ENCODE results near the gene NODAL.

Gene NODAL

DNA sequence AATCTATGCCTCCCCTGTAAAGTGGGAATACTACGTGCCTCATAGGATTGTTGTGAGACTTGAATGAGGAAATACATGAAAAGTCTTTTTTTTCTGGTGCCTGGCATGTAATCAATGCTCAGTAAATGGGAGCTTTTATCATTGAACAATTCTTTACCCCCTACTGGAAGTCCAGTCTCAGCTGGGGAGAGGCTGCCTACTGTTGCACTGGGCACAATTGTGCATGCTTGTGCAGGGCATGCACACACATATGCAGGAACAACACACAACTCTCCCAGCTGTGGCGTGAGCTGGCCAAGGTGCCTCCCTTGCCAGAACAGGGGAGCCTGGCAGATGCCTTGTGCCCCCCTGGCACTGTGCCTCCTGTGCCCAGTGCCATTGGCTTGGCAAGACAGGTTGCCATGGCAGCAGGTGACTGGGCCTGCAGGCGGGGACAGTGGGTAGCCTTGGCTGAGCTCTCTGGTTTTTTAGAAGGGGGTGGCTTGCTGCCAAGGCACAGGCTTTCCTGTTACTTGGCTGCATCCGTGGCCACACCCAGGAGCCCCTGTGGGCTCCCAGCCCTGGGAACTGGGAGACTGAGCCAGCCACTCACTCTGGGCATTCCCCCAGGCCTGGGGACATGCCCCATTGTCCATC is 21.0 kb upstream of the NODAL start:
- DNase-seq (ENCODE audit: low read depth, low spot score): no peak

GRCh38 chr10:70461397-70462348 is 20.2 kb upstream of the NODAL start:
- DNase-seq (ENCODE audit: low read depth, low spot score): no peak

GRCh38 chr10:70459774-70460490 is 18.5 kb upstream of the NODAL start:
- no peak for DNase-seq (ENCODE audit: low read depth, low spot score)

GRCh38 chr10:70459061-70459773 is 17.7 kb upstream of the NODAL start:
- DNase-seq (ENCODE audit: low read depth, low spot score): no peak

- no peak for DNase-seq (ENCODE audit: low read depth, low spot score)
These were observed 17.0 kb upstream of the NODAL start for GRCh38 chr10:70458329-70459060.

GRCh38 chr10:70457759-70458305 is 16.4 kb upstream of the NODAL start:
- no peak for DNase-seq (ENCODE audit: low read depth, low spot score)

DNA sequence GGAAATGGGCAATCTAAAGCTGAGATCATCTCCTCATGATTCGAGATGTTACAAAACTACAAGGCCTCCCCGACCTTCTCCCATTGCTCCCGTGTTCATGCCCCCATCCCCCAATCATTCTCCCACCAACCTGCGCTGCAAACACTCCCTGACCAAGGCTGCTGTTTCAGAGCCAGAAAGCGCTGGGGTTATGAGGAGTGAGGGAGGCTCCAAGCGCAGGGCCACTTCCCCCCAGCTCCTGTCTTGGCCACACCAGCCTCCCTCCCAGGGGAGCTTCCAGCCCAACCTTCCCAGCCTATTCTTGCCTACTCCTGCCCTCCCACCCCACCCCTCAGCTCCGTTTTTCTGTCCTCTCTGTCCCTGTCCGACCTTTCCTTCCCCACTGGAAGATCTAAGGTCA is 14.7 kb upstream of the NODAL start:
- no peak for DNase-seq (ENCODE audit: low read depth, low spot score)

DNA sequence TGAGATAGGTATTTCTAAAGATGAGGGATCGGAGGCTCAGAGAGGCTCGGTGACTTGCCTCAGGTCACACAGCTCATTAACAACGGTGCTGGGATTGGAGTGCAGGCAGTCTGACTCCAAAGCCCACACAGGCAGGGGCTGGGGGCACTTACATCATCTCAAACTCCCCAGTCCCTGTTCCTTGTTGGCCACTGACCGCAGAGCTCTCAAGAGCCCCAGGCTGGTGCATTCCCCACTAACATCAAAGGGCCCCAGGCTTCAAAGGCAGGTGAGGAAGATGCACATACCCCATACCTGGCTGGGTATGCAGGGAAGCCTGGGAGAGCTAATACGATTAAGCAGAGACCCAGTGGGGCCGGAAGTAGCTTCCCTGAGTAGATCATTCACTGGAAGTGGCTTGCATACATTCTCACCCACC is 13.7 kb upstream of the NODAL start:
- peak; percentile 99 for DNase-seq (ENCODE audit: low read depth, low spot score)

- no peak for DNase-seq (ENCODE audit: low read depth, low spot score)
These were observed 6.8 kb upstream of the NODAL start for GRCh38 chr10:70448236-70448635.

DNA sequence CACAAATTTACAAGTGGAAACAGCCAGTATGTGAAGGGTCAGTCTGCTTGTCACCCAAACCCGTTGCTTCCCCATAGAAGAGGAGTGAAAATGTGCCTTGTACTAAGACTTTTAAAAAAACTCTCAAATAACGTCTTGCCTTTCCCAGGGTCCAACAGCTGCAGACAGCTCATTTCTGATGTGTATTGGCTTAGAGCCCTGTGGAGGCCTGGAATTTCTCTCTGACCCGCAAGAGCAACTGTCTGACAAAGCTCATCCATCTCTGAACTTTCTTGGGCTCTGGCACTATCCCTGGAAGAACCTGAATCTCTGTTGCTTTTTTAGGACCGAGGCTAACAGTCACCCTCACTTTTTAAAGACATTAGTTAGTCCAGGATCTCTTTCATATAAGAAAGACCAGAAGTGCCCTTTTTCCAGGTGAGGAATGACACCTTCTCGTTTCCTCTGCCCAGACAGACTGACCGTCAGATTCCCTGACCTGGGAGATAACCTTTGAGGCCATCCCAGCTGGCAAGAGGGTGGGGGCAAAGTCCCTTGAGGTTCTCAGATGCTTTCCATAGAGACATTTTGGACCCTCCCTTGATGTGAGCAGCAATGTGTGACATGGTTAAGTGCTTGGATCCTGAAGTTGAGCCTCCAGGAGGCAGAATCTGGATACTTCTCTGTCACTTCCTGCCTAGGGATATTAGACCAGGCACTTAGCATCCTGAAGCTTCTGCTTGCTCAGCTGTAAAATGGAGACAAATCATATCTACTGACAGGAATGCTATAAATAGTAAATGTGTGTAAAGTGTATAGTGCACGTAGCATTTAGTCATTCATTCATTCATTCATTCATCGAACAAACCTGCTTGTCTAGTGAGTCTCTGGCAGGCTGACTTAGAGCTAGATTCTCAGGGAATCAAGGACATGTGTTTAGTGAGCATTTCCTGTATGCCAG is 4.5 kb upstream of the NODAL start:
- no peak for DNase-seq (ENCODE audit: low read depth, low spot score)

- no peak for DNase-seq (ENCODE audit: low read depth, low spot score)
These were observed 3.3 kb upstream of the NODAL start for GRCh38 chr10:70444744-70445143.

DNA sequence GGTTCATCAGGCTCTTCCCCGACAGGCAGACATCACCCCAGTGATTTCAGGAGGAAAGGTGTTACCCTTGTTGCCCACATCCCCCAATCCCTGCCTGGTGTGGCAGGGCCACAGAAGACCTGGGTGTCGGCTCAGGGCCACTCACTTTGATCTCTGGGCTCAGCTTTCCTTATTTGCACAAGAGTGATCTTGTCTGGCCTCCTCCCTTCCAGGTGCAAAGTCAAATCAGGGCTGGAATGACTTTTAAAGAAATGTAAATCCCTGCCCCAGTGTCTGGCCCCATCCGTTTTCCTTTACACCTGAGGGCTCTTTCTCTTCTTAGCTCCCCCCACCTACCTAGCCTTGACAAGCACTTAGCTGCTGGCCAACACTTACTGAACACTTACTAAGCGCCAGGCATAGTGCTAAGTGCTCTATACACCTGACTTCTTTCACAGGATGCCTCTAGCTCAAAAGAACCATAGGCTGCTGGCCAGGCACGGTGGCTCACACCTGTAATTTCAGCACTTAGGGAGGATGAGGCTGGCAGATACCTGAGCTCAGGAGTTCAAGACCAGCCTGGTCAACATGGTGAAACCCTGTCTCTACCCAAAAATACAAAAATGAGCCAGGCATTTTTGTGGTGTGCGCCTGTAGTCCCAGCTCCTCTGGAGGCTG is 979 bp upstream of the NODAL start:
- peak; percentile 96 for DNase-seq (ENCODE audit: low read depth, low spot score)

GRCh38 chr10:70441895-70442309 is 421 bp upstream of the NODAL start:
- no peak for DNase-seq (ENCODE audit: low read depth, low spot score)

- DNase-seq (ENCODE audit: low read depth, low spot score): no peak
These were observed 953 bp downstream of the NODAL start for GRCh38 chr10:70440296-70441160.

DNA sequence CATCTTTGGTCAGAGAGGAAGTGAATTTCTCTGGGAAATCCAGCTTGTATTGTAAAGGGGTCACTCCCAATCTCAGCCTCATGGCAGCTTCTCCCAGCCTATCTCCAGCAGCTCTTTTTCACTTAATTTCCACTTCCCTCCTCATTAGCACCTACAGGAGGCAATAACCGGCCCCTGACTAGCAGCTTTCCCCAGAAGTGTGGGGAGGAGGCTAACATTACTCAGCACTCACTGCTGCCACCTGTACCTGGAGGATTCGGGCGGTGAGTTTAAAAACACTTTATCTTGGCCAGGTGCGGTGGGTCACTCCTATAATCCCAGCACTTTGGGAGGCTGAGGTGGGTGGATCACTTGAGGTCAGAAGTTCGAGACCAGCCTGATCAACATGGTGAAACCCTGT is 3.8 kb downstream of the NODAL start:
- DNase-seq (ENCODE audit: low read depth, low spot score): no peak

GRCh38 chr10:70435241-70436085 is 6.0 kb downstream of the NODAL start:
- DNase-seq (ENCODE audit: low read depth, low spot score): no peak
